Fibroblast of skin of scalp (primary cell): ENCODE results near the gene SNAPC3.
"Not testable (repeated sequence)": the region's sequence is repeated elsewhere in the genome, so short reads cannot be mapped to it uniquely, and the experiment has no call there.

Experiments used
- DNase-seq: peaks from one replicate; pipeline ENCODE4 v3.0.0-alpha.2; 2013

Gene SNAPC3

GRCh38 chr9:15423231-15423985, 732 bp downstream of the SNAPC3 start:
- DNase-seq, result peak; percentile 30

GRCh38 chr9:15426019-15426418, 3.3 kb downstream of the SNAPC3 start:
- no peak for DNase-seq

- not testable (repeated sequence) for DNase-seq
These were observed 5.0 kb downstream of the SNAPC3 start for GRCh38 chr9:15427702-15428101.

DNA sequence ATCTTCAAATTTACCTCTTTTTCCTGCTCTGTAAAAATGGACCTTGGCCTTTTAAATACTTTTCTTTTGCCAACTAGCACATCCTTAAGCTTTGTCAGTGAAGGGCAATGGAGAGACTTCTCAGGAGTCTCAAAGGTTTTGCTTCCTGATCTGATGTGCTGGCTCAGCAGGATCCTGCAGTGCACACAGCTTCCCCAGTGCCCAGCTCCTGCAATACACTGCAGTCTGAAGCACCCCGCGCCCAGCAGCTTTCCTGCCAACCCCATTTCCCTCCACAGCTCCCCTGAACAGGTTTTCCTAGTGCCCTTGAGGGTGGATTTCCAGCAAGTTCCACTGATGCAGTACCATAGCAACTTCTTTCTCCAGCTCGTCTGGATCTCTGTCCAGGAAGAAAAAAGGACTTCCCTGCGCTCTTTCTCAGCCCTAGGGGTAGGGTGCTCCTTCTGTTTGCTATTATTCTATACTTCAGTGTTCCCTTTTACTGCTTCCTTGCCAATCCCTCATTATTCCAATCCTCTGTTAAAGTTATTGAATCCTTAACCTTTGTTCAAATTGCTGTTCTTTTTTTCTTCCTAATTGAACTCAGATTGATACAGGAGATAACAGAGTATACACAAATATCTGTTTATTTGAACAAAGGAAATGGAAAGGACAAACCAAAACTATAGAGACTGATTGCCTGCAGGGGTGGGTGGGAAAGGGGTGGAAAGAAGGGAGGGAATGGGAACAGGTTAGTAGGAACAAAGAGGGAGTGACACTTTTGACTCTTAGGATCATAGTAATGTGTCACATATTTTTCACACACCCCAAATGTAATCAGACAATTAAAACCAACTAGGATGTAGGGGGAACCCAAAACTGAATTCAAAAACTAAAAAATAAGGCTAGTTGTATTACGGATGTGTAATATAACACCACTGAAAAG, 8.5 kb downstream of the SNAPC3 start:
- DNase-seq, result no peak

DNA sequence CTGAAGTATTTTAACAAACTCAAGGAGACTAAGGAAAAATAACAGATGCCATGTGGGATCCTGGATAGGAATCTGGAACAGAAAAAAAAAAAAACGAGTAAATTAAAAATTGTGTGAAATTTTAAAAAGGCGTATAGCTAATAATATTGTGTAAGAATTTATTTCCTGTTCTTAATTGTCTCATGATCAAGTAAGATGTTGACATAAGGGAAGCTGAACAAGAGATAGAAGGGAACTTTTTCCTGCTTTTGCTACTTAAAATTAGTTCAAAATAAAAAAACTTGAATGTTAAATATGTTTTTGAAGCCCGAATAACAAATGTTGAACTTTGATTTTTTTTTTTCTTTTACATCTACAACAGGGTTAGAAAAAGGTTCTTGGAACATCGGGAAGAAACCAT, 10.5 kb downstream of the SNAPC3 start:
- DNase-seq, result no peak

- no peak for DNase-seq
These were observed 11.0 kb downstream of the SNAPC3 start for GRCh38 chr9:15433661-15434060.

- DNase-seq, result no peak
These were observed 16.2 kb downstream of the SNAPC3 start for GRCh38 chr9:15438891-15439290.

DNA sequence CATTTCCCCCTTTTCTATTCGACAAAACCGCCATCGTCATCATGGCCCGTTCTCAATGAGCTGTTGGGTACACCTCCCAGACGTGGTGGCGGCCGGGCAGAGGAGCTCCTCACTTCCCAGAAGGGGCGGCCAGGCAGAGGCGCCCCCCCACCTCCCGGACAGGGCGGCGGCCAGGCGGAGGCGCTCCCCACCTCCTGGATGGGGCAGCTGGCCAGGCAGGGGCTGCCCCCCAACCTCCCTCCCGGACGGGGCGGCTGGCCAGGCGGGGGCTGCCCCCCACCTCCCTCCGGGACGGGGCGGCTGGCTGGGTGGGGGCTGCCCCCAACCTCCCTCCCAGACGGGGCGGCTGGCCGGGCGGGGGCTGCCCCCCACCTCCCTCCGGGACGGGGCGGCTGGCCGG, 19.2 kb downstream of the SNAPC3 start:
- DNase-seq, result not testable (repeated sequence)

GRCh38 chr9:15442264-15442663, 19.6 kb downstream of the SNAPC3 start:
- not testable (repeated sequence) for DNase-seq

DNA sequence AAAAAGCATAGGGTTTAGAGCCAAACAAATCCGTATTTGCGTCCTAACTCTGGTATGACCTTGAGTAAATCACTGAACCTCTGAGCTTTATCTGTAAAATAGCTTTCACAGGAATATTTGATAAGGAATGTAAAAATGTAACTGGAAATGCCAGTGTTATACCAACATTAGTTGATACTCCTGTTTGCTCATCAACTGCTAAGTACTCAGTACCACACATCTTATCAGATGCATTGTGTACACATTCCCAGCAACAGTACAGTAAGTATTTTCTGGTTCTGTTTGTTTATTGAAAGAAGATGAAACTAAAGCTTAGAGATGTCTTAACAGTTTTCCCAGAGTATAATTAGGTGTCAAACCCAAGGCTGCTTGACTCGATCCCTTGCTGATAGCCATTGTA, 21.5 kb downstream of the SNAPC3 start:
- DNase-seq, result no peak

DNA sequence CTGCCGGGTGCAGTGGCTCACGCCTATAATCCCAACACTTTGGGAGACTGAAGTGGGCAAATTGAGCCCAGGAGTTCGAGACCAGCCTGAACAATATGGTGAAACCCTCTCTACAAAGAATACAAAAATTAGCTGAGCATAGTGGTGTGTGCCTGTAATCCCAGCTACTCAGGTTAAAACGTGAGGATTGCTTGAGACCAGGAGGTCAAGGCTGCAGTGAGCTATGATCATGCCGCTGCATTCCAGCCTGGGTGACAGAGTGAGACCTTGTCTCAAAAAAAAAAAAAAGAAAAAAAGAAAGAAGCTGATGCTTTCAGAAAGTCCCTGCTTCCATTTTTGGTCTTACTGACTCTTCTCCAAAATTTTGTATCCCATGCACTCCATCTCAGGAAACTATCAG, 31.3 kb downstream of the SNAPC3 start:
- DNase-seq, result no peak

DNA sequence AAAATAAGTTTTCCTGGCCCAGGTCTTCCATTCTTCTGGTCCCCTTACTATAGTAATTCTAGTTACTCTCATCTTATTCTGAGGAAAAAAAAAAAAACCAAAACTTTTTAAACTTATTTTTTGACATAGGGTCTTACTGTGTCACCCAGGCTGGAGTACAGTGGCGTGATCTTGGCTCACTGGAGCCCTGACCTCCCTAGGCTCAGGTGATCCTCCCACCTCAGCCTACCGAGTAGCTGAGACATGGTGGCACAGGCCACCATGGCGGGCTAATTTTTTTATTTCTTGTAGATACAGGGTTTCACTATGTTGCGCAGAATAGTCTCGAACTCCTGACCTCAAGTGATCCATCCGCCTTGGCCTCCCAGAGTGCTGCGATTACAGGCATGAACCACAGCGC, 38.4 kb downstream of the SNAPC3 start:
- DNase-seq, result no peak

GRCh38 chr9:15461601-15462000, 38.9 kb downstream of the SNAPC3 start:
- DNase-seq, result no peak

DNA sequence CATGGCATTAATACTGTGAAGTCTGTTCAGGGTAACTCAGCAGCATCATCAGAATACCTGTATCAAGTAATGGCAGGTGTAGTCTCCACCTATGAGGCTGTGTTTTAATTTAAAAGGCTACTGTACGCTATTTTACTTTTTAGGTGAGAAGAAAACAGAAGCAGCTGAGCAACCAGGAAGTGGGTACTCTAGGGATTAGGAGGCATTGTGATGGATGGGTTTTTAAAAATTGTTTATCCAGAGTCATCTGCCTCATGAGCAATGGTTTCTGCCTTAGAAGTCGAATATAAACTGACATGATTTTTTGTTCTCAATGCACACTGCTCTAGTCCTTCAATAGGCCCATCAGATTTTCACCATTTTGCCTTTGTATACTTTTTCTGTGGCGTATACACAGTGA, 45.5 kb downstream of the SNAPC3 start:
- no peak for DNase-seq

DNA sequence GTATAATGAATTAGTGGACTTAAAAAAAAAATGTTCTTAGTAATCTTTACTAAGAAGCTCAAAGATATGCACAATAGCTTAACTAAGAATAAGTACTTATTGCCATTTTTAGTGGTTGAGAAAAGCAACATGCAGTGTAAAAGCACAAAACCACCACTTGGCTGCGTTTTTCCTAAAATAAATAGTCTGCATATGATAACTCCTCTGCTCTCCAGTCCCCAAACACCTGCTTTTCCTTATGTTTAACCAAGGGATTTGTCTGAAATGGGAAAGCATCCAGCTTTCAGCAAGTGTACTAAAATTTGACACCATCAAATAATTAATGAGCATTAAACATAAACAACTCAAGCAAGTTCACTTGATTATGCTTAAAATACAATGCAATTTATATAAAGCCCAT, 46.7 kb downstream of the SNAPC3 start:
- DNase-seq, result no peak

GRCh38 chr9:15469862-15470261, 47.2 kb downstream of the SNAPC3 start:
- DNase-seq, result peak; percentile 17

DNA sequence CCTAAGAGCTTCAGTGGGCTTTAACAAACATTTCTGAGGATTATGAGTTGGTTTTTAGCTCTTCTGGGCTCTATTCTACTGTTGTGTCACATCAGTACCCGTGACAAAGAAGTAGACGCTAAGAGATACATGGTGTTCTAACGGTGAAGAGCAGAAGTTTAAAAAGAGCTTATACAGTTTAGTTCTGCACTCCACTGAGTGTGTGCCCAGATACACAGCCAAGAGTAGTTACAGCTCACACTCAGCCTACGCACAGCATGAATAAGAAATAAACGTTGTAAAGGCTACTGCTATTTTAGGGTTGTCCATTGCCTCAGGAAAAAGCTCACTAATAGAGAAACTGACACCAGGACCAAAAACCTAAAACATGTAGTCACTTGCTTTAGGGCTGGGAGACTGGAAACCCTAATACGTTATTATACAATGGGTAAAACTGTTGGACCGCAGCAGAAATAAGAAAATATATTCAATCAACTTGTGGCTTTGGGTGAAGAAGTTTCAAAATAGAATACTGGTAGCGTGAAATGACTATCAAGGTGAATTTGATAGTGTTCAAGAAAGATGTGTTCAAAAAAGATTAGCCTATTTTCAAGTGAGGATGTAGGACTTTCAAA, 53.4 kb downstream of the SNAPC3 start:
- no peak for DNase-seq

DNA sequence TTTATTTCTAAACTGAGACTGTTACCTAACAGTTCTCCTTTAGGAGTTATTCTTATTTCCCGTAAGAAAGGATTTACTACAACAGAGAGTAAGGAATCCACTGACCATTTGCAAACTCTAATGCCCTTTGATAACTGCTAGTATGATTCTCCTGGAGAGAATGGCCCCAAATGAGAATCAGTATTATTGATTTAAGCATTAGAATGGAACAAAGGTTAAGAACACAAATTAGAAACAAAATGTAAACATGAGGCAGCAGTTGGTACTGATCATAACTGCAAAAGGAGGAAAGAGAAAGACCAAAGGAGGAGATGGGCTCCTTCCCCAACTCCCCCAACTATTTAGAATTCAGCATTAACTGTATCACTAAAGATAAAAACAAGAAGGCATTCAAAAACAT, 57.4 kb downstream of the SNAPC3 start:
- no peak for DNase-seq

DNA sequence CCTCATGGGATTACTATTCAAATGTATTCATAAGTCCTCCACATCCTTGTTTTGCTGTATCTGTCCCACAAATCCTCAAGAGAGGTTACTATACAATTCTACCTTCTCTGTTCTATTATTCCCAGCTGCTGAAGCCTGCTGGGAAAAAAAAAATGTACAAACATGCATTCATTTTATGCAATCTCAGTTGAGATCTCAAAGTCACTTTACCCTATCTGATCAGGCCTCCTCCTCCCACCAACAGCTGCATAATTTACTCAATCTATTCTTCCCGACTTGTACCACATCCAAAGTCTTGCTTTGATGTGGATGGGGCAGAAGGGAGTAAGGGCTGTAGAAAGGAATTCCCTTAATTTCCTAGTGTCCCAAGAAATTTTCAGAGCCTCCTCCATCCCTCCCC, 59.5 kb downstream of the SNAPC3 start:
- DNase-seq, result no peak

DNA sequence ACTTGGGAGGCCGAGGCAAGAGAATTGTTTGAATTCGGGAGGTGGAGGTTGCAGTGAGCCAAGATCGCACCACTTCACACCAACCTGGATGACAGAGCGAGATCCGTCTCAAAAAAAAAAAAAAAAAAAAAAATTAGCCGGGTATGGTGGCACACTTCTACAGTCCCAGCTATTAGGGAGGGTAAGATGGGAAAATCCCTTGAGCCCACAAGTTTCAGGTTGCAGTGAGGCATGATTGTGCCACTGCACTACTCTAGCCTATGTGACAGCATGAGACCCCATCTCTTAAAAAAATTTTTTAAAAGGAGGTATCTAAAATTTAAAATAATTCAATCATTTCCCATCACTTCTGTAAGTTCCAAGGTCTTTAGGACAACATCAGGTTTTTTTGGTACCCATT, 62.1 kb downstream of the SNAPC3 start:
- DNase-seq, result no peak

DNA sequence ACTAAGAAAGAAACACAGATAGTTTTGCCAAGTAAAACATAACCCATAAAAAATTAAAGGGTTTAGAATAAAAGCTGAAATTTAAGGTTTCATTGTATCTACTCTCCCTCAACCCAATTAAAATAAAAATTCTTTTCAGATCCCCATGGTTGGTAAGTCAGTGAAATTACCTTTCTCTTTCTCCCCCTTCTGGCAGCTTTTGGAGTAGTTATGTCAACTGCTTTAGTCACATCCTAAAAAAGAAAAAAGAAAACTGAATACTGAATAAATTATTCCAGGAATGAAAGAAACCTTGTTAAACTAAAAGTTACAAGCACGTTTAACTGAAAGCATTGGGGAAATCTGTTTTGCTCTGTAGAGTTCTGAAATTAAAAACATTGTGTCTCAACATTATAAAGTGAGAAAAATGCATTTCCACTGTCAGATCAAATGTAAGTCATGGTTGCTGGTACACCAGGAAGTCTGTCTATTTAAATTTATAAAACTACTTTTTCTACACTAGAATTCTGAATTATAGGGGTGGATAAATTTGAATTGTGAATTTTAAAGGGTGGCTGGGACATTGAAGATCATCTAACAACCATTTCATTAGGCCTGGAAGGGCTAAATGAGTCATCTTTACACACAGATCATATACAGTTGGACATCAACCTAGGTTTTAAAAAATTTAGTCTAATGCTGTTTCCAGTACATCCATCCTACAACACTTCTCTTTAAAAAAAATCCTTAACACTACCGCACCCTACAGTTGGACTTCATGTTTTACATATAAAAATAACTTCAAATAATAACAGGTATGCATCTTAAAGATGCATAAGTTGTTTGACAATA, 63.4 kb downstream of the SNAPC3 start:
- peak; percentile 39 for DNase-seq

DNA sequence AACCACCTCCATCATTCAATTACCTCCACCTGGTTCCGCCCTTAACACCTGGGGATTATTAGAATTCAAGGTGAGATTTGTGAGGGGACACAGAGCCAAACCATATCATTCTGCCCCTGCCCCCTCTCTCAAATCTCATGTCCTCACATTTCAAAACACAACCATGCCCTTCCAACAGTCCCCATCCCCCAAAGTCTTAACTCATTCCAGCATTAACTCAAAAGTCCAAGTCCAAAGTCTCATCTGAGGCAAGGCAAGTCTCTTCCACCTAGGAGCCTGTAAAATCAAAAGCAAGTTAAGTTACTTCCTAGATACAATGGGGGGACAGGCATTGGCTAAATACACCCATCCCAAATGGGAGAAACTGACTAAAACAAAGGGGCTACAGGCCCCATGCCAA, 69.3 kb downstream of the SNAPC3 start:
- DNase-seq, result no peak
